NCI-H446 (cell line): ENCODE data around the gene MORN1.

Experiments
- DNase-seq, 2 experiments: peaks; one replicate each; lab custom pipeline; 2025; lab: John Stamatoyannopoulos, UW

MORN1 gene

DNA sequence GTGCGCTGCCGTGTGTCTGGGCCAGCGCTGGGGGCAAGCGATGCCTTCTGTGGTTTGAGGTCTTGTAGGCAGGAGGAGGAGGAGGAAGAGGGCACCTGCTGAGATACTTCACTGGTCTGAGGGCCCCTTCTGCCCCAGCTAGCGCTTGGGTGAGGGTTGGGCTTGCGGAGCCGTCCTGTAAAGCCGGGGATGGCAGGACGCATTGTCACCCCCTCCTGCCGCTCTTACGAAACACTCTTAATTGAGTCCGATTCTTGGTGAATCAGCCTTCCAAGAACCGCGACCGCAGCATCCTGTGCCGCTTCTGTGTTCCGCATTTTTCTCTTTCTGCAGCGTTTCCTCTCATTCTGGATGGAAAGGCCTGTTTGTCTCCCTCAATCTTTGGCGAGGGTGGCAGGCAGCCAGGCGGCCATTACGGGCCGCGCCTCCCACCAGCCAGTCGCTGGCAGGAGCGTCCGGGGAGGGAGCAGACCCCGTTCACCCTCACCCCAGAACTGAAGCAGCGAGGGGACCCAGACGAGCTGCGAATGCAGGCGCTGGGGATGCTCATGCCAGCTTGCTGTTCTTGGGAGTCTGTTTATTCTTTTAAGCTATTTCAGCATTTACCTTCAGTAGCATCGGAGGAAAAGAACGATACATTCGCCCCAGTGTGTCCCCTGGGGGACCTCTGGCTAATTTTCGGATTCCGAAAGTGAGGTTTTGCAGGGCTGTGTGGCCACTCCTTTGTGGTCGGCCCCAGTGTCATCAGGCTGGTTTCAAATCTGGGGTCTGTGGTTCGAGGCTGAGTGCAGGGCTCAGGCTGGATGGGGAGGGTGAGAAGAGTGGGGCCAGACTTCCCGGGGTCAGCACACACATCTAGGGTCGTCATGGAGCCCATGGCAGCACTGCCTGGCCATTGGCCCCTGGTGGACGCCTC, 100.5 kb downstream of the MORN1 start:
- DNase-seq = no peak

DNA sequence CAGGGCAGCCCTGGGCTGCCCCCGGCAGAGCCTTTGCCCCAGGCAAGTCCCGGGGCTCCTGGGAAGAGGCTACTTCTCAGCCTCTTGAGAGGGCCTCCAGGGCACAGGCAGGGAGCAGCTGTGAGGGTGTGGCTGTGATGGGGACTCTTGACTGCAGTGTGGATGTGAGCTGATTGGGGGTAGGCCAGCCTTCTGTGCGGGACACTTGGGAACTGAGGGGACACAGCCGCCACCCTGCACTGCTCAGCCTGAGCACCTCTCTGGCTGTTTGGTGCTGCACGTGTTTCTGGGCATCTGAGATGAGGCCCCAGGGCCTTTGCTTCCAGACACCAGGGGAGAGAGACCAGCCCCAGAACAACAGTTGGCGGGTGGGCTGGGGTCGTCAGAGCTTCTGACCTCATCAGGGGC, 101.2 kb downstream of the MORN1 start:
- no peak for DNase-seq

DNA sequence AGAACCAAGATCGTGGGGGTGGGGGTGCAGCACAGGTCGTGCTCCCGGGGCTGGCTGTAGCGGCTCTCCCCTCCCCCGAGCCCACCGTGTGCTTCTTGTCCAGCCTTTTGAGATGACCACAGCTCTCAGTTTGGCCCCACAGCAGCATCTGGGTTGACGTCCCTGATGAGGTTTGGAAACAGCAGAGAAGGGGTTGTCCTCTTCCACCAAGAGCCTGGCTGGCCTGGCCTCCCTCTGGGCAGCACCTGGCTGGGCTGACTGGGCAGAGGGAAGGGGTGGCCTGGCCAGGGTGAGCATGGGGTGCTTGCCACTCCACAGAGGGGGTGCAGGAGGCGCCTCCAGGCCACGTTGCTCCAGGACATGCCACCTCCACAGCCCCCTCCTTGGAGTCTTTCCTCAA, 101.7 kb downstream of the MORN1 start:
- DNase-seq = no peak

DNA sequence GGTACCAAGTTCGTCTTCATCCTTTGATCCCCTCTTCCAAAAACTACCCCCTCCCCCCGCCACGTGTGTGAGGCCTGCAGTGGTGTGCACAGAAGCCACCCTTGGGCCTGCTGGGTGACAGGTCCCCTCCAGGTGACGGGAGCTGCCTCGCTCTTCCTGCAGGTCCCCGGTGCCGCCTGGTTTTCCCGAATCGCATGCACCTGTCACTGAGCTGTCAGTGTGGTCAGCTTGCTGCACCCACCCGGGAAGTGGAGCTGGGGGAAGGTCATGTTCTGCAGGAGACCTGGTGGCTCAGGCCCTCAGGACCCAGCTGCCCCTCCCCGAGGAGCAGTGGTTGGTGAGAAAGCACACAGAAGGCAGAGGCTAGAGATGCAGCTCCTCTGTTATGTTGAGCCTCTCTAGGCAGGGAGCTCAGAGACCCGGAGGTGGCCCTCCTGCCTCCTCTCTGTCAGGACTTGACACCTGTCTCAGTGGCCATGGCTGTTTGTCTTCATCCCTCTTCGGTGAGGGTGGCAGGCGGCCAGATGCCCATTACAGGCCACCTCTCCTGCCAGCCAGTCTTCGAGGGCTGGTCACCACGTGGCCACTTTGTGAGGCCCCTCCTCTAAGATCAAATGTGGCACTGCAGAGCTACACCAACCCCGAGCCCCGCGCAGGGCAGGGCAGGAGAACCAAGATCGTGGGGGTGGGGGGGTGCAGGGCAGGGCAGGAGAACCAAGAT, 102.4 kb downstream of the MORN1 start:
- DNase-seq = no peak

DNA sequence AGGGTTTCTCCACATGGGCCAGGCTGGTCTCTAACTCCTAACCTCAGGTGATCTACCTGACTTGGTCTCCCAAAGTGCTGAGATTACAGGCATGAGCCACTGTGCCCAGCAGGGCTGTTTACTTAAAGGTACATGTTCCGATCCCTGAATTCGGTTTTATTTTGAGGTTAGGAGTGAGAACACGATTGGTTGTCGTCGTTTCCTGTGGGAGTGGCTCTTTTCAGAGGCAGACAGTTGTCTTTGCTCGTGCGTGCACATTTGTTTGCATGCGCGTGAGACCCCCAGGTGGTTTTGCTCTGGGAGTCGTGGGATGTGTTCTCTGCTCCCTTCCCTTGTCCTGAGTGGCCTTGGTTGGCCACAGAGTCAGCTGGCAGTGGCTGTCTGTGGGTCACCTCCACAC, 103.0 kb downstream of the MORN1 start:
- no peak for DNase-seq

DNA sequence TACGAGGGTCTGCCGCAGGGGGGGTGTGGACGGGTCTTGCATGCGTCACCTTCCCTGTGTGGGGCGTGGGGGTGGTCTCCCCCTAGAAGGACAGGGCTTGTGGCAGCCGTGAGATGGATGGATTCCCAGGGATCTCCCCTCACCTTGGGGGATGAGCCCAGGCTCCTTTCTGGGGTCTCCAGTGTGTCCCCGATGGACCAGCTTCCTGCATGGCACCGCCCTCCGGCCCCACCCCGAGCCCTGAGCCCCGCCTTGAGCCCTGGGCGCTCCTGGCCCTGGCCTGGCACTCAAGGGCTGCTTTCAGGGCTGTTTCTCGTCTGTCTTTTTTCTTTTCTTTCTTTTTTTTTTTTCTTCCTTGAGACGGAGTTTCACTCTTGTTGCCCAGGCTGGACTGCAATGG, 103.7 kb downstream of the MORN1 start:
- DNase-seq = no peak

DNA sequence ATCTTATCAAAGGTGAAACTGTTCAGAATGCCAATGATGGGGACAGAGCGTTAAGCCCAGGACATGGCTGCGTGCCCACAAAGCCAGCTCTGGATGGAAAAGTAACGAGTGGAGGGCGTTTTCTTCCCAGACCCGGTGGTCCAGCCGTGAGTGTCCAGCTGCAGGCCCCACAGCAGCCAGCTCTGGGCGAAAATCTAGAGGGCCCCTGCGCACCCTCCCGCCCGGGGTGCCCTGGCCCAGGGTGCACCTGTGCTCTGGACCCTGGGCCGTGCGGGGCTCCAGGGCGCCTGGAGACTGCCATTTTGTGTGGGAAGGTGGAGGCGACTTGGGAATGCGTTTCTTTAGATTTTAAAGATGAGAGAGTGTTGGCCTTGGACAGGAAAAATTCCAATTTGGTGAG, 104.4 kb downstream of the MORN1 start:
- DNase-seq = no peak

DNA sequence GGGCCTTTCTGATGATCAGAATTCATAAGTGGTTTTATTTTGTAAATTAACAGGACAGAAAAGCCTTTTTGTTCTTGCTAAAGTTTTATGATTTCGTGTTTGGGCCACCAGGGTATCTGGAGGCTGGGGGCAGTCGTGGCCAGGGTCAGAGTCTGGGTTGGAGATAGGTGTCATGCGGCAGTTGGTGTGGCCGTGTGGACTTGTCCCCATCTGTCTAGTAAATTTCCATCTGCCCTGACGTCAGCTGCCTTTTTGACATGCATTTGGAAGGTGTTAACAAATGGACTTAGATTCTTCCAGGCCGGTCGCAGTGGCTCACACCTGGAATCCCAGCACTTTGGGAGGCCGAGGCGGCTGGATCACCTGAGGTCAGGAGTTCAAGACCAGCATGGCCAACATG, 106.4 kb downstream of the MORN1 start:
- DNase-seq = no peak

DNA sequence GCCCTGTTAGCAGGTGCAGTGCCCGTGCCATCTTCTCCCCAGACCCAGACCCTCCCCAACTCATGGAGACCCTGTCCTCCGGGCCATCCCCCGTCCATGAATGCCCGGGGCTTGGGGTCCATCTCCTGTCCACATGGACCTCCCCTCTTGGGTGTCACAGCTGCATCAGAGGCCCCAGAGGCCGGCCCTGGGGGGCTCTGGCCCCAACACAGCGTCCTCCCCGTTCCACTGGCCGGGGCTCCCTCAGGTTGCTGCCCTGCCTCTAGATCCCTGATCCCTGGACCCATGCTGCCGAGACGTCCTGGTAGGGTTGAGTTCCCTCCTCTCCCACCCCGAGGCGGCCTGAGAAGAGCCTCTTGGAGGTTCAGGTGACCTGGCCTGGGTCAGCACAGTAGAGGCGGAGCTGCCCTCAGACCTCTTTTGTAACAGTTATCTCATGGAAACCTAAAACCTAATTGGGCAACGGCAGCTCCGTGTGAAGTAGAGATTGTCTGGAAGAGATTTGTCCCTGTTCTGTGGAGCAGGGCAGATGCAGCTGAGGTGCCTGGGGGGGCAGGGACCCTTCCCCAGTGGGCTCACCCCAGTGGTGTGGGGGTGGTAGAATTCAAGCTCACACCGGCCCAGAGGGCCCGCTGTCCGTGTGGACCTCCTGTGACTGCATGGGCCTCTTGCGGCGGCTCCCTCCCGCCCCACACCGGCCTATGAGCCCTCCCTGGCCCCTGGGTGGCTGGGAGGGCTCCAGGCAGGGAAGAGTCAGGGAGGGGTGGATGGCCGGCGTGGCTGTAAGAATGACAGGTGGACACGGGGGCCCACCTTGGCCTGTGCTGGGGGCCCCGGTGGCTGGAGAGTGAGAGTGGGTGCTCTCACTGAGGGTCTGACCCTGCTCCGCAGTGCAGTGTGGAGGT, 107.1 kb downstream of the MORN1 start:
- no peak for DNase-seq

DNA sequence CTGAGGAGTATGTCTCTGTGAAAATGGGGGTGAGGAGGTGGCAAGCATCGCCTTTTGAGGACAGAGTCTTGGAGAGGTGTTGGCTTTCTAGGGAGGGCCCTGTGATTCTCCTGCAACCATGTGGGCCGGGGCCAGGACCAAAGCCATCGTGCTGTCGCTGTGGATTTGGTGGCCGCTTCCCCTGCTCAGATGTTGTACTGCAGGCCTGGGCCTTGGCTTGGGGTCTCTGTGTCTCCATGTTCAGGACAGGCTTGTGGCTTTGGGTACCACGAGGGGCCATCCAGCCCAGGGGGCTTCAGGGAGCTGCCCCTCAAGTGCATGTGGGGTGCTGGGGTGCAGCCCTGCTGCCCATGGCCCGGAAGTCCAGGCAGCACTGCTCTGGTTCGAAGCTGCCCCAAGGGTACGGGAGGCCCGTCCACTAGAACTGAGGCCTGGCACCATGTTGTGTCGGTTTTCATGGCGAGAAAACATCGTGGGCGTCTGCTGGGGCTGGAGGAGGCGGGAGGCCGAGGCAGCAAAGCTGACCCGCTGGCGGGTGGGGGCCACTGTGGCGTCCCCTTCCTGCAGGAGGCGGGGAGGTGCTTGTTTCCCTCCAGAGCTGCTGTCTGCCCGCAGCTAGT, 107.9 kb downstream of the MORN1 start:
- no peak for DNase-seq

DNA sequence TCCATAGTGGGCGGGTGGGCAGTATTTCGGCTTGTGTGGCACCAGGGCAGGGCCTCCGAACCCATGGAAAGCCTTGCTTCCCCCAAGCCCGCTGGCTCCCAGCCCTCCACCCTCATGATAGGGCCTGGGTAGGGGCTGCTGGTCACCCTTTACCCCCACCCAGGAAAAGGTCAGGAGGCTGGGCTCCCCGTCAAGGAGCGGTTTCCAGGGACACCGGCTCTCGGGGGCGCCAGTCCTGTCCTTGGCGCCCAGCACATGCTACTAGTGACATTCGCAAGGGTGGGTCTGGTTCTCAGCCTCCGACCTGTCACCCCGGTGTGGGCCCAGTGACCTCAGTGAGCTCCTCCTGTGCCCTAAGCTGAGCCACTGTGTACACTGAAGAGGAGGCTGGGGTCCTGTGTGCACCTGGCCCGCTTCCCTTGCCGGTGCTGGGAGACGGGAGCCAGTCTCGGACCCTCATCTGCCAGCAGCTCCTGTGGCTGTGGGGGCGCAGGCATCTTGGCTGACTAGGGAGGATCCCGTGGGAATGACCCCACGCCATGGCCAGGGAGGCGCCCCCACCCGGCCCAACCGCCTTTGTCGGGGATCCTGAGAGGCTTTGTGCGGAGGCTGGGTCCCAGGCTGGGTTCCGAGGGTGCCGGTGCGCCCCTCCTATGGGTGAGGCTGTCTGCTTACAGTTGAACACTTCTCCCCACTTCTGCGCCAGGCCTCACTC, 108.6 kb downstream of the MORN1 start:
- no peak for DNase-seq

DNA sequence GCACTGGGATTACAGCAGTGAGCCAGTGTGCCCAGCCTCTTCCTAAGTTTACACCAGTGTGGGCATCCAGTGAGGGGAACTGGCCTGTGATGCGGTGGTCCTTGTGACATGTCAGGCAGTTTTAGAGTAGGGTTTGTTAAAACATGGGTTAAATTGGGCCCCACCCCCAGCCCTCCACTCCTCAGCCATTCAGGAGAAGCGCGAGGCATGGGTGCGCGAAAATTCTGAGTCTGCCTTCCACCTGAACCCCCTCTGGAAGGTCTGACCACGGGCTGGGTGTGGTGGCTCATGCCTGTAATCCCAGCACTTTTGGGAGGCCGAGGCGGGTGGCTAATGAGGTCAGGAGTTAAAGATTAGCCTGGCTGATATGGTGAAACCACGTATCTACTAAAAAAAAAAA, 111.5 kb downstream of the MORN1 start:
- no peak for DNase-seq

DNA sequence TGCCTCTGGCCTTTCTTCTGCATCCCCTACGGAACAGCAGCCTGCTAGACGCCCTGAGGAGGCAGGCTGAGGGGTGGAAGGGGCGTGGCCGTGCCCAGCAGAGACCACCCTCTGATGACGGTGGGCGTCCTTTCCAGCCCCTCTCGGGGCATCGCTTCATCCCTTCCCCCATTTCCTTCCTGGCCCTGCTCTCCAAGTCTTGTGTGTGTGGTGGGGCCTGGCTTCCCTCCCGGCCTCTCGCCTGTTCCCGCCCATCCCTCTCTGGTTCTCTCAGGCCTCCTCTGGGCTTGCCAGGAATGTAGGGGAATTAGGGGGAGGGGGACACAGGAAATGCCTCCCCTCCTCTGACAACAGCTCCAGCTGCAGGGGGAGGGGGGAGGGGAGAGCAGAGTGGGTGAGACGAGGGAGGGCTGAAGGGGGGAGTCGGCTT, 112.1 kb downstream of the MORN1 start:
- DNase-seq = no peak

DNA sequence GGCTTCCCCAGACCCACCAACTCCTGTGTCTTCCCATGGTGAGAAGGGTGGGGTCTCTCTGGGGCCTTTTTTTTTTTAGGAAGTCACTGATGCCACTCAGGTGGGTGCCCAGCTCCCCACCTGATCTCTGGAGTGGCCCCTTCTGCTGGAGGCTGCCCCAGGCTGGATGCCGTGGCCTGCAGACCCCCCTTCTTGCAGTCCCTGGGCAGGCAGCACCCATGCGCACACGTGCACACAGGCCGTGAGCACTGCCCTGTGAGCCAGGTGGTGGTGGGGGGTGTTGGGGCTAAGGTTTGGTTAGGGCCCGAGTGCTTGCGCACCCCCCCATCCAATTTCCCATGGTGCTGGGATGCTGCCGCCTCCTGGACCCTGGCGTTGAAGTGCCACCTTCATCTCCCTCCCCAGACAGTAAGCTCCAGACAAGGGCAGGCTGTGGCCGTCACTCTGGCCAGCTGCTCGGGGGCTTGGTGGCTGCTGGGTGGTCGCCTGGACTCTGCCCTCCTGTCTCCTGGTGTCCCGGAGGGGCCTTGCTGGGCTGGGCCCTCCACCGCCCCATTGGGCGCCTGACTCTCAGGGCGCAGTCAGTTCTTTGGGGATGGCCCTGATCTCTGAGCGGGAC, 112.7 kb downstream of the MORN1 start:
- no peak for DNase-seq

DNA sequence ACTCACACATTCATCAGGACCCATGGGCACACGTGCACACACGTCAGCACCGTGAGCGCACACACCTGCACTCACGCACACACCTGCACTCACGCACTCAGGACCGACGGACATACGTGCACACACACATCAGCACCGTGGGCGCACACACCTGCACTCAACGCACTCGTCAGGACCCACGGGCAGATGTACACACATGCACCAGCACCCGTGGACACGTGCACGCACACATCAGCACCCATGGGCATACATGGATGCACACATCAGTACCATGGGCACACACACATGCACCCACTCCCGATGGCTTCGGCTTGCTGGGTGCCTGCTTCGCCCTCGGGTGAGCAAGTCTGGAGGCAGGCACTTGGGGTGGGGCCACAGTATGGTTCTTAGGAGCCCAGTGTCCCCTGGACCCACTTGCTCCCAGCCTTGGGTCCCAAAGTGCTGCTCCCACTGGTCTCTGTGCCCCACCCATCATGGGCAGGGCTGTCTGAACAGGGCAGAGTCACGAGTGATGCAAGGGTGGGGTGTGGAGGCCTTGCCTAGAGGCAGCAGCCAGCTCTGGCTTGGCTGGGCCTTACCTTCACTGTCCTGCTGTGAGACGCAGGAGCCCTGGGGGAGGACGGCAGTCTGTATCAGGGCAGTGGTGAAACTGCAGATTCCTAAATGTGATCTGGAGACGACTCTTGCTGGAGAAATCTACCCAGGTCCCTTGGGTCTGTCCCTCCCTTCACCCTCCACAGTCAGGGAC, 113.4 kb downstream of the MORN1 start:
- DNase-seq = no peak

DNA sequence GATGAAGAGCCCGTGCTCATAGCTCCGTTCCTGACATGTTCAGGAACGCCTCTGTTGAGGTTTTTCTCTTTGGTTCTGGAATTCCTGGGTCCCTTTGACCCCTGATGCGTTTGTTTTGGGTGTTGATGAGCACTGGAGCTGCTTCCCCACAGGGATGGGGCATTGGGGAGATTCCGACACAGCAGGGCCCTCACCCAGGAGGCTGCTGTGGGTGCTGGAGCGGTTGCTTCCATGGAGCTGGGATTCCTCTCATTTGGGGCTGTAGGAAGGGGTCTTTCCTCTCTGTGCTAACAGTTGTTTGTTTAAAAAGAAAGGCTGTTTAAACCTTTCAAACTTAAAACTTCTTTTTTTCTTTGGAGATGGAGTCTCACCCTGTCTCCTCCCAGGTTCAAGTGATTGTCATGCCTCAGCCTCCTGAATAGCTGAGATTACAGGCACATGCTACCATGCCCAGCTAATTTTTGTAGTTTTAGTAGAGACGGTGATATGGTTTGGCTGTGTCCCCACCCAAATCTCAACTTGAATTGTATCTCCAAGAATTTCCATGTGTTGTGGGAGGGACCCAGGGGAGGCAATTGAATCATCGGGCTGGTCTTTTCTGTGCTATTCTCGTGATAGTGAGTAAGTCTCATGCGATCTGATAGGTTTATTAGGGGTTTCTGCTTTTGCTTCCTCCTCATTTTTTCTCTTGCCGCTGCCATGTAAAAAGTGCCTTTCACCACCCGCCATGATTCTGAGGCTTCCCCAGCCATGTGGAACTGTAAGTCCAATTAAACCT, 114.4 kb downstream of the MORN1 start:
- DNase-seq = no peak

DNA sequence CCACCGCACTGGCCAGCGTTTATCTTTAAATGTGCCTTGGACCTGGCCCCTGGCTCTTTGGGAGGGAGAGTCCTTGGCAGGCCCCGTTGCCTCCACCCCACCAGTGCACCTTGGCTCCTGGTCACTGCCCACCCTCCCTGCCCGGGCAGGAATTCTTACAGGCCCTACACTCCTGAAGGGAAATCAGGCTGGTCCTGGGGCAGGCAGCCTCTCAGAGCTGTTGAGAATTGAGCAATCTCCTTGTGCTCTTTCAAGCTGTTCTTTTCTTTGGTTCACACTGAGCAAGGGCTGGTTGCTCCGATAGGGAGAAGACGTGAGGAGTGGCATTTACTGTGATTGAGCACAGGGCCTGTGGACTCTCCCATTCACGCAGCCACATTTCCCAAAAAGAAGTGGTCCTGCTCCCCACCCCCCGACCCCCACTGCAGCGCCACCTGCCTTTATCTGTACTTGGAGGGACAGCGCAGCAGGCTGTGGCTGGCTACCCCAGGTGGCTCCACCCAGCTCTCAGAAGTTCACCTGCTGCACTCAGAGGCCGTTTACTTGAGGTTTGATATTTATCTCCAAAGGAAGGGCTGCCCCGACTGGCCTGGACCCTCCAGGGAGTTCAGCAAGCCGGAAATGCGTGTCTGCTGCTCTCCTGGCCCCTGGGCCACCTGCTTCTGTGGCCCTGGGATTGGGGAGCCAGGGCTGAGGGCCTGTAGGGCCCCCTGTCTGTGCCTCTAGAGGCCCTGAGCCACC, 115.4 kb downstream of the MORN1 start:
- no peak for DNase-seq

DNA sequence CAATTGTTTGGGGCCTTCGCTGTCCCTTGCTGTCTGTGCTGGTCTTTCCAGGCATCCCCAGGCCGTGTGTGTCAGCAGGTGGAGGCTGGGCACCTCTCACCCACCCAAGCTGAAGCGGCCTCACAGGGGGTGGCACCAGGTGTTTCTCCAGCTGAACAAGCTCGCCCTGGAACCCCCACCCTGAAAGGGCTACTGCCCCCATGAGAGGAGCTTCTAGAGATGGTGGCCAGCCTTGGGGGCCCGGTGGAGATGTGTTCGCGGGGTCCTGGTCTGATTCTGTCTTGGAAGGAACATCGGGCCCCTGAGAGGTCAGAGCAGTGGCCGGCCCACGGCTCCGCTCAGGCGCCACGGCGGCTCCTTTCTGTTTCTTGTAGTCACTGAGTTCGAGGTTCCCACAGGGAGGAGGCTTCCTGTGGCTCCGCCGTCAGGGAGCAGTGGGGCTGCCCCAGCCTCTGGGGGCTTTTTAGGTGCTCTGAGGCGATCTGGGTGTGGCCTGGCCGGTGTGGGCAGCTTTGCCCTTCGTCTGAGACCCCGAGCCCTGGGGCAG, 116.4 kb downstream of the MORN1 start:
- no peak for DNase-seq
